G401.6 (cell line): ENCODE measurements around the gene NCSTN.

Experiments
- FAIRE-seq: peaks from 2 replicates; lab custom pipeline; 2012; peaks lifted over from hg19 to GRCh38; lab: Jason Lieb, UNC

The NCSTN gene

GRCh38 chr1:160406131-160406968, 63.2 kb downstream of the NCSTN start:
- FAIRE-seq: no peak

GRCh38 chr1:160407839-160408801, 64.9 kb downstream of the NCSTN start:
- FAIRE-seq: no peak
